Mucosa of descending colon (tissue), 3 donors: ENCODE measurements around the gene PTPRK. TPM values are rescaled to one million over a fixed set of nuclear protein-coding genes. Genes with fewer than 3 reads are reported as not detected.

Source experiments
- ATAC-seq: fragments of 200-7000 bp; cut with Tn5 transposase; one replicate; pipeline ENCODE4 v1.9.1; 2020; ENCODE audit warnings: mild to moderate bottlenecking, moderate library complexity
- DNase-seq, 3 donors: peaks; one replicate each; pipeline ENCODE4 v3.0.0-alpha.2; 2020
- H3K36me3 ChIP-seq: fragments of 200-600 bp; one replicate; pipeline ENCODE4 v1.8.0; 2021; ENCODE audit warnings: low read depth, mild to moderate bottlenecking
- H3K4me1 ChIP-seq: fragments of 200-600 bp; one replicate; pipeline ENCODE4 v1.8.0; 2021; ENCODE audit warnings: low read depth, mild to moderate bottlenecking
- H3K4me3 ChIP-seq: fragments of 200-600 bp; one replicate; pipeline ENCODE4 v1.8.0; 2021; ENCODE audit warnings: mild to moderate bottlenecking
- H3K9me3 ChIP-seq: fragments of 200-600 bp; one replicate; pipeline ENCODE4 v1.8.0; 2021; ENCODE audit warnings: mild to moderate bottlenecking
- intact Hi-C, 2 donors: fragments of 100-400 bp; cut with DNase I in 1 of 2; cut with micrococcal nuclease in 1 of 2; formaldehyde crosslinking; loops; one replicate each; pipeline versions ENCODE4 v1.11.0 to v1.11.1; 2022; cut with DNase I, micrococcal nuclease
- total RNA-seq, 3 donors: library from RNA; stranded (reverse); fragmentation: NEBNext Ultra II Directional in 2 of 3; extraction: Animal tissue kit (Norgen Biotek cat#: 25700) in 2 of 3; gene quantifications; one replicate each; pipeline versions ENCODE4 v1.2.1 to v1.2.4, GENCODE V29; 2021 to 2023
- TF ChIP-seq, protein P1 (sequence below): fragments of 200-600 bp; IDR thresholded peaks from one replicate; pipeline ENCODE4 v1.8.0; 2022; ENCODE audit warnings: antibody characterized with exemption, mild to moderate bottlenecking
- donor health status: DM: no; HTN: no; CAD: no; lungs with moderate emphysema.
- donor health status: DM: no; HTN: no; CAD: no.
- donor health status: DM: no; HTN: yes; CAD: no.

Gene PTPRK
- total RNA-seq, 3 donors from 2014 or later, result 75.9 to 159 (median 86.7) TPM

DNA sequence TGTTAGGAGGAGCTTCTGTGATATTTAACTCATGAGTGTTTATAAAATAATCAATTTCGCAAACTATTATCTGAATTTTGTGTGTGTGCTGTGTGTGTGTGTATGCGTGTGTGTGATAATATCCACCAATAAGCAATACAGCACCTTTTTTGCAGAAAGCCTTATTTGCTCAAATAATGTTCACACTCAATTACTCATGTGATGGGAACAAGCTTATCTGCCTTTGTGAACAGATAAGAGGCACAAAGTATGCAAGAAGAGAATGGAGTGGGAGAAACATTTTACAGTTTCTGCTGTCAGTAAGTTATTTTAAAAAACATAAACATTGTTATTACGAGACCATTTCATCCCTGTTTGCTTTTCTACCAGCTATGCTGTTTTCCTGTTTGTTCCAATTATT lies 36.7 kb upstream of the PTPRK start:
- TF ChIP-seq, protein P1, sequence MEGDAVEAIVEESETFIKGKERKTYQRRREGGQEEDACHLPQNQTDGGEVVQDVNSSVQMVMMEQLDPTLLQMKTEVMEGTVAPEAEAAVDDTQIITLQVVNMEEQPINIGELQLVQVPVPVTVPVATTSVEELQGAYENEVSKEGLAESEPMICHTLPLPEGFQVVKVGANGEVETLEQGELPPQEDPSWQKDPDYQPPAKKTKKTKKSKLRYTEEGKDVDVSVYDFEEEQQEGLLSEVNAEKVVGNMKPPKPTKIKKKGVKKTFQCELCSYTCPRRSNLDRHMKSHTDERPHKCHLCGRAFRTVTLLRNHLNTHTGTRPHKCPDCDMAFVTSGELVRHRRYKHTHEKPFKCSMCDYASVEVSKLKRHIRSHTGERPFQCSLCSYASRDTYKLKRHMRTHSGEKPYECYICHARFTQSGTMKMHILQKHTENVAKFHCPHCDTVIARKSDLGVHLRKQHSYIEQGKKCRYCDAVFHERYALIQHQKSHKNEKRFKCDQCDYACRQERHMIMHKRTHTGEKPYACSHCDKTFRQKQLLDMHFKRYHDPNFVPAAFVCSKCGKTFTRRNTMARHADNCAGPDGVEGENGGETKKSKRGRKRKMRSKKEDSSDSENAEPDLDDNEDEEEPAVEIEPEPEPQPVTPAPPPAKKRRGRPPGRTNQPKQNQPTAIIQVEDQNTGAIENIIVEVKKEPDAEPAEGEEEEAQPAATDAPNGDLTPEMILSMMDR, result no peak

DNA sequence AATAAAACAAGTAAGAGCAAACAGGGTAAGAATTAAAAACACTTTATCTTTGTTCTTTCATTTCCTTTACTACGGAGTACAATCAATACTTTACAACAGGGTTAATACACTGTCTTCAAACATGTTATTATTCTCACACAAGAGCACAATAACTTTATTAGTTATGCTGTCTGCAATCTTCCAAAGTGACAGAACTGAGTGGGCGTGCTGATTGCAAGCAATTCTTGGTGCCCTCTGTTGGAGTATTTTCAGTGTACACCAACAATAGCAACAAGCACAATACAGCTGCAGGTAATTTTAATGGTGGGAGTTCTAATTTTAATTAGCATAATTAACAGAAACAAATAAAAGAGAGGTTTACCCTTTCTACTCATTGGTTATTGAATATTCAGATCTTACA lies 33.9 kb upstream of the PTPRK start:
- Histone ChIP-seq H3K36me3 (no peaks in the 10 kb centered on the region), H3K9me3 (no peaks in the 10 kb centered on the region), H3K4me3 (no peak overlapping the region), H3K4me1 (no peaks in the 10 kb centered on the region)
- intact Hi-C loops, result no loop called here
- TF ChIP-seq, protein P1, result no peak
- no peak for DNase-seq
- ATAC-seq, result no peak

More for the DNA sequence above, 36.7 kb upstream of the PTPRK start:
- DNase-seq, result no peak
- Histone ChIP-seq H3K4me3 (no peak overlapping the region), H3K9me3 (no peaks in the 10 kb centered on the region), H3K36me3 (no peaks in the 10 kb centered on the region), H3K4me1 (no peaks in the 10 kb centered on the region)
- intact Hi-C loops, result no loop called here
- ATAC-seq, result no peak

DNA sequence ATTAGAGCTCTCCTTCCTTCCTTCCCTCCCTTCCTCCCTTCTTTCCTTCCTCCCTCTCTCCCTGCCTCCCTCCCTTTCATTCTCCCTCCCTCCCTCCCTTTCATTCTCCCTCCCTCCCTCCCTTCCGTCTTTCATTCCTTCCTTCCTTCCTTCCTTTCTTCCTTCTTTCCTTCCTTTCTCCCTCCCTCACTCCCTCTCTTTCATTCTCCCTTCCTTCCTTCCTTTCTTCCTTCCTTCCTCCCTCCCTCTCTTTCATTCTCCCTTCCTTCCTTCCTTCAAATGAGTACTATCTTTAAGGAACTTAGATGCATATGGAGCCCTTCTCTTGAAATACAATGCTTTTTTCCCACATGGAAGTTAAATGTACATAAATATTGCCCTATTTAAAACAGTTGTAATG lies 20.9 kb upstream of the PTPRK start:
- H3K9me3 ChIP-seq, result peaks cover 5% of the 10 kb centered on the region
- TF ChIP-seq, protein P1, result no peak
- intact Hi-C loops, result no loop called here
- no peak for ATAC-seq
- DNase-seq, result no peak
- H3K4me1 ChIP-seq, result no peaks in the 10 kb centered on the region
- no peak overlapping the region for H3K4me3 ChIP-seq
- H3K36me3 ChIP-seq, result no peaks in the 10 kb centered on the region

DNA sequence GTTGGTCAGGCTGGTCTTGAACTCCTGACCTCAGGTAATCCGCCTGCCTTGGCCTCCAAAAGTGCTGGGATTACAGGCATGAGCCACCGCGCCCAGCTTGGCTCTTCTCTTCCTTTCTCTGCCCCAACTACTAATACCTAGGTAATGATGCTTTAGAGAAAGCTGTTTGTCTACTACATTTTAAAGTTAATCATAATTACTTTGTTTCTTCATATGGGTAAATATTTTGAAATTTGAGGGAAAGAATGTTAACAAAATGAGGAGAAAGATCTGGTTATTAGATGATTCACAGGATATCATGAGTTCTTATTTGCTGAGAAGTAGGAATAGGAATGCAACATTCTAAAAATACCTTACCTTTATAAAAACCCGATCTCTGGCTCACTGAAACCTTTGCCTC lies 18.4 kb upstream of the PTPRK start:
- no peak for DNase-seq
- intact Hi-C loops, result no loop called here
- Histone ChIP-seq H3K9me3 (no peaks in the 10 kb centered on the region), H3K36me3 (no peaks in the 10 kb centered on the region), H3K4me3 (no peak overlapping the region), H3K4me1 (no peaks in the 10 kb centered on the region)
- TF ChIP-seq, protein P1, result no peak
- no peak for ATAC-seq

DNA sequence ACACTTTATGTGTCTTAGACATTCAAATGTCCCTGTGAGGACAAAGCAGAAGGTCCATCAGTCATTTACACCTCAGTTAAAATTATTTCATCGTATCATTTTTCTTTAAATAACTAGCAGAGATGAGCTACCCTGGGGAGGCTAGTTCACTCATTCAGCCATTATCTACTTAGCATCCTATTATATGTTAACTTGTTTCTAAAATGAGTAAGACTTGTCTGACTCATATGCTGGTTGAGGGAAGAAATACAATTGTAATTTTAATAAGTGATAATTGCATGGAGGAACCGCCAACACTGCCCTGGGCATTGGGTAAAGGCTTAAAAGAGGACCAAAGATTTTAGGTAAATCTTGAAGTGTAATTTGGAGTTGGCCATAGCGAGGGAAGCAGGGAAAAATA lies 12.4 kb upstream of the PTPRK start:
- H3K4me3 ChIP-seq, result no peak overlapping the region
- DNase-seq (no peak), ATAC-seq (no peak)
- no peaks in the 10 kb centered on the region for H3K4me1 ChIP-seq
- no peaks in the 10 kb centered on the region for H3K36me3 ChIP-seq
- no peaks in the 10 kb centered on the region for H3K9me3 ChIP-seq
- TF ChIP-seq, protein P1, result no peak
- intact Hi-C loops, result no loop called here

DNA sequence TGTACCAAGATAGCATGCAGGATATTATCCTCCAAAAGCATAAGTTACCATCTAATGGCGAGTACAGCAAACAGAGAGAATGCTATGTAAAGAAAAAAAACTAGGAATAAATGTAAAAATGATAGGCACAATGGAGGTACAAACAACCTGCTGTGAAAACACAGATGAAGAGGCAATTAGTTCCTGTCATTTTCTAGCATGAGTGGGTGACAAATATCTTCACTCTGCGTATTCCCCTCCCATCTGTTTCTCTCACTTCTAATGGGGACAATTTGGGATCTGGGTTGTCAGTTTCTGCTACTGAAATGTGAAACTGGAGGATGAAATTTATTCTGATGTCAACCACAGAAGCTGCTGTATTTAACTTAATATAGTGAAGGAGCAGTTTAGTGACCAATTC lies 11.7 kb upstream of the PTPRK start:
- intact Hi-C loops, result no loop called here
- H3K9me3 ChIP-seq, result no peaks in the 10 kb centered on the region

More for the DNA sequence above, 11.7 kb upstream of the PTPRK start:
- no peaks in the 10 kb centered on the region for H3K4me1 ChIP-seq
- no peaks in the 10 kb centered on the region for H3K36me3 ChIP-seq
- ATAC-seq, result no peak
- TF ChIP-seq, protein P1, result no peak
- DNase-seq, result no peak
- no peak overlapping the region for H3K4me3 ChIP-seq
